Left renal cortex interstitium (tissue), 4 donors: ENCODE results near the gene CDRT4. TPM values are rescaled to one million over a fixed set of nuclear protein-coding genes. Genes with fewer than 3 reads are reported as not detected.

ENCODE experiments used
- DNase-seq, 4 donors: peaks; one replicate each; pipeline ENCODE4 v3.0.0-alpha.2; 2013; ENCODE audit warnings: low read depth in 4 of 4, low spot score in 2 of 4, missing footprints in 1 of 4
- polyA plus RNA-seq, 4 donors: library from polyadenylated mRNA; unstranded; fragments of 120-200 nt; gene quantifications; one replicate each; pipeline ENCODE4 v1.2.1, GENCODE V29; 2013; ENCODE audit not compliant: insufficient read length in 4 of 4

CDRT4 gene
- polyA plus RNA-seq, 4 donors = 1.9 to 19.3 (median 6.2) TPM

- no peak for DNase-seq
These were observed 26.2 kb upstream of the CDRT4 start for GRCh38 chr17:15493693-15494035.

DNA sequence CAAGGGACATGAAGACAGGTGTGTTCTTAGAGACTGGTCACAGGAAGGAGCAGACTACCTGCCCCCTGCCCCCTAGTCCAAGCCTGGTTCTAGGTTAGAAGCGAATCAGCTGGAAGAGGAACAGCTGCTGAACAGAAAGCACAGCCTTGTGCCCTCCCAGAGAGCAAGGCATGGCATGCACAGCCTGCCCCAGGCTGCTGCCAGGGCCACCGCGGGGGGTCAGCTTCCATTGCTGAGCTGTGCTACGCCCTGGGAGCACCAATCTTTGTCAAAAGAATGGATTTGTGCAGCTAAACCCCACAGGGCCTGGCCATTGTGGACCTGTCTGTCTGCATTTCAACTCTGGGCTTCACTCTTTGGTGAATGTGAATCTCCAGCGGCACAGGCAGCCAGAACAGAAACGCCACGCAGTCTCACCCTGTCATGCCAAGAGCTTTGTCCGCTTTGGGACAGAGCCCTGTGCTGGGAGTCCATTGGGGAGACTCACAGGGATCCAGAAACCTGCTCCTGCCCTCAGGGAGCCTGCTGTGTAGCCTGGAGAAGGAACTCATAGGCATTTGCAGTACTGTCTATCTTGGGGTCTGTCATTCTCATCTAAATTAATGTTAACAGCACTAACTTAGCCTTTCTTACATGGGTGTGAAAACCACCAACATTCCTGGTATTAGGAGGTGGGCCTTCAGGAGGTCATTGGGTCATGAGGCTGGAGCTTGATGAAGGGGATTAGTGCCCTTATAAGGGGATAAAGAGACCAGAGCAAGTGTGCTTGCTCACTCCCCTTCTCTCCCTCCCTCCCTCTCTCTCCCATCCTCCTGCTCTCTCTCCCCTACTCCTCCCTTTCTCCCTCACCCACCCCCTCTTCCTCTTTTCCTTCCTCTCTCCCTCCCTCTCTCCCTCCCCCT is 25.6 kb upstream of the CDRT4 start:
- no peak for DNase-seq

GRCh38 chr17:15492186-15492585 is 24.8 kb upstream of the CDRT4 start:
- no peak for DNase-seq

- no peak for DNase-seq
These were observed 23.3 kb upstream of the CDRT4 start for GRCh38 chr17:15490634-15491261.

DNA sequence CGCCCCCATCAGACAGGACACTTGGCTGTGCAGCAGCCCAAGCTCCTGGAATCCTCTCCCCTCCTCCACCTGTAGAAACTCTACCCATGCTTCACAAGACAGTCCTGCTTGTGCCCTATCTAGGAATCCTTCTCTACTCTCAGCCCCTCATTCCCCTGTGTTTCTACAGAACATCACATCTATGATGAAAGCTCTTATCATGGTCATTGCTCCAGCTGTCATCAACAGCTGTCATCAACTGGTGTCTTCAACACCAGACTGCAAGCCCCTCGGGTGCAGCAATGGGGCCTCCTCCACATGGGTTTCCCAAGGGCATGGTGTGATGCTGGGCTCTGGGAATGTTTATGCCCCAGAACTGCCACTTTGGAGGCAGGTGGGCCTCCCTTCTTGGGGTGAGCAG is 21.1 kb upstream of the CDRT4 start:
- no peak for DNase-seq

GRCh38 chr17:15485045-15485444 is 17.6 kb upstream of the CDRT4 start:
- DNase-seq = no peak

- DNase-seq = no peak
These were observed 16.0 kb upstream of the CDRT4 start for GRCh38 chr17:15483431-15483830.

DNA sequence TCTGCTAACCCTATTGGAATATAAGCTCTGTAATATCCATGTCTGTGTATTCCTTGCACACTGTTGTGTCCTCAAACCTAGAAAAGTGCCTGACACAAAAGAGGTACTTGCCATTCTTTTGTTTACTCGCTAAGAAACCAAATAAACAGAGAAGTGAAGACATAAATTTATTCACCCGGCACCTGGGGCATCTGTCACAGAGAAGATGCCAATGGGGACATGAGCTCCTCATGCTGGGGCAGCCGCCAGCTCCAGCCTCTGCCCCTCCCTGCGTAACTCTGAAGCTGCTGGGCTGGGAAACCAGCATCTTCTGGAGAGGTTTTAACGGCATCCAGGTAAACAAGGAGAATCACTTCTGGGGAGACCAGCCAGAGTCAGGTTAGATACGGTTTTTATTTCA is 15.1 kb upstream of the CDRT4 start:
- DNase-seq = no peak

DNA sequence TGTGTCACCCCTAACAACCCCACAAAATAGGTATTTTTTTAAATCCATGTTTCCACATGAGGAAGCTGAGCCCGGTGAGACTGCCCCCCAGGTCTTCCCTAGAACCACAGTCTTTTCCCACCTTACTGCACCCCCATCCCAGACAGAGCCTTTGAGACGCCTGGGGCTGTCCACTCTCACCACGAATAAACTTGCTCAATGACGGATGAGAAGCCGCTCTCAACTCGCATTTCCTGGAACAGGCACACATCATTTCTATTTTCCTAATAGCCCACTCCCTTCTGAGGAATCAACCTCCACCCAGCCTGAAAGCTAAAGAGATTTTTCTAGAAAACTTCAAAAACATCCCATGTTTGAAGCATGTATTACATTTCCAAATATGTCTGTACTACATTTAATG is 14.1 kb upstream of the CDRT4 start:
- no peak for DNase-seq

GRCh38 chr17:15480204-15480603 is 12.8 kb upstream of the CDRT4 start:
- no peak for DNase-seq

DNA sequence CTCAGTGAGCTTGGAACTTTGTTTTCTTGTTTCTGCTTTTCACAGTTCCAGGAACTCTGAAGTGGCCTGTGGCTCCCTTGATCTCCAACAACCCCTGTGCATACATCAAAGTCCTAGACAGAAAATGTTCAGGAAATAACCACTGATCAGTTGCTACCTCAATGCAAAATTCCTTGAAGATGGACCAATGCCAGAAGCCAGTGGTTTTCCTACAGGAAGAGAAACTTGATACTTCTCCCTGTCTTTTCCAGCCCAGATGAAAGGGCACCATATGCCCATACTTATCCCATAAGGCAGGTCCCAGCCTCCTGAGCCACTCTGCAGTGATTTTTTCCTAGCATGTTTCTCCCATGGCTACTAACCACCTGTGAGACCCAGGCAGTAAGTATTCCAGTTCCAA is 12.3 kb upstream of the CDRT4 start:
- no peak for DNase-seq

DNA sequence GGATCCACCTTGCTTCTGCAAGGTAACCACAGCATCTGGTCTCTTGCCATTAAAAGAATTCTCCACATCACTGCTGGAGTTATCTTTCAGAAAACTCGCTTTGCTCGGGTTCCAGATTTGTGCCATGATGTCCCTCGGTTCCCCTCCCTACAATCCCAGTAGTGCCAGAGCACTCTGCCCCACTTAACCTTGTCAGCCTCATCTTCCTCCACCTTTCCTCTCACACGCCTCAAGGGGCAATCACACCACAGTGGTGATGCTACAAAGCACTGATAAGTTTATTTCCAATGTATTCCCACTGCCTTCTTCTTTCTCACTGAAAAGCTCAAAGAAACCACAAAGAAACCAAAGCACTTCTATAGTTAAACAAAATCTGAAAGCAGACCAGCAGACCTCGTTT is 11.4 kb upstream of the CDRT4 start:
- DNase-seq = no peak

DNA sequence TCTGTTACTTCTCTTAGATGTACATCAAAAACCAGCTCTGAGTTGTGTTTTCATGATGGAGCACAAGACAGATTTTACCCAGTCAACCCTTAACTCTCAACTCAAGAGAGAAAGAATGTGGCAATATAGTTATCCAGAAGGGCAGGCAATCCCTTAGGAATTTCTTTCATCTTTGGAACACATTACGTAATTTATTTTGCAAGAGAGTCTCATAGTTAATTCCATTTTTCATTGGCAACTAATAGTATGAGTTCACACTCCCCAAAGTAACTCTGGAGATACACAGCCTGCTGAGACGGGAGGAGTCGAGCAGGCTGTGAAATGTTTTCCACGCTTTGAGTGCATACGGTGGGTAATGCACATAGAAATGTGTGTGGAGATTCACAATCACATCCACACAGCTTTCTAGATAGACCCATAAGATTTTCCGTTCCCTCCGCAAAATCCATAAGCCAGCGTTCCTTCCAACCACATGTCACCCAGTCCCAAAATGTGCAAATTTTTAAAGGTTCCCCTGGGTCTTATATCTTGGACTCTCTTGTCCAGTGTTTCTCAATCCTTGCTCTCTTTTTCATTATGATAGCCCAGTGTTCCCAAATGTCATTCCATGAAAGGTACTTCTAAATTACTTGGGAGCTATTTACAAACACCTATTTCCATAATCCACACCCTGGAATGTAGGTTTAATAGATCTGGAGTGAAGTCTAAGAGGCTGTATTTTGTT is 8.4 kb upstream of the CDRT4 start:
- DNase-seq = no peak

DNA sequence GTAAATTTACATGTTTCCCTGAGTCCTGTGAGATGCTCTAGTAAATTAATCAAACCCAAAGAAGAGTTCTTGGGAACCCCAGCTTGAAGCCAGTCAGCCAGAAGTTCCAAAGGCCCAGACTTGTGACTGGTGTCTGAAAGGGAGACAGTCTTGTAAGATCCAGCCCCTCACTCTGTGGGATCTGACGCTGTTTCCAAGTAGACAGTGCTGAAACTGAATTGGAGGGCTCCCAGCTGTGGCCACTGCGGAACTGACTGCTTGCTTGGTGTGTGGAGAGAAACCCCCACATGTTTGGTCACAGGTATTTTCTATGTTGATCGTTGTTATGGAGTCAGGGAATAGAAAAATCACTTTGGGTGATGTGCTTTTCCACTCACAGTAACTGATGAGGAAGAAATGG is 5.5 kb upstream of the CDRT4 start:
- no peak for DNase-seq

DNA sequence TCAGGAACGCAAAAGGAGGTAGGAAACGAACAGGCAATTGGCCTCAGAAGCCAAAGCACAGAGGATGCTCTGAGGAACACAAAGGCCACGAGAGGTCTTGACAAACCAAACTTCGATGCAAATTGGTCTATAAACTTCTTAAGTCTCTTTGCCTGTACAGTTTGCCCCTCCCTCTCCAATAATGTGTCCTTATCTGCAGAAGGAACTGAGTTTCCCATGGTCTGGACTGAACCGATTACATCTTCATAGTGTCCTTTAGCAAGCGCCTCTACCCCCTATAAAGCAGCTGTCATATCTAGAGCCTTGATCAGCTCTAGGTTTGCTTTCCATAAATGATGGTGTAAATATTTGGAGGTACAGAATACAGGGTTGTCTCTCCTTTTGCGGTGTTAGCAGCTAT is 3.1 kb upstream of the CDRT4 start:
- no peak for DNase-seq

- DNase-seq = no peak
These were observed 1.8 kb upstream of the CDRT4 start for GRCh38 chr17:15469260-15469659.

DNA sequence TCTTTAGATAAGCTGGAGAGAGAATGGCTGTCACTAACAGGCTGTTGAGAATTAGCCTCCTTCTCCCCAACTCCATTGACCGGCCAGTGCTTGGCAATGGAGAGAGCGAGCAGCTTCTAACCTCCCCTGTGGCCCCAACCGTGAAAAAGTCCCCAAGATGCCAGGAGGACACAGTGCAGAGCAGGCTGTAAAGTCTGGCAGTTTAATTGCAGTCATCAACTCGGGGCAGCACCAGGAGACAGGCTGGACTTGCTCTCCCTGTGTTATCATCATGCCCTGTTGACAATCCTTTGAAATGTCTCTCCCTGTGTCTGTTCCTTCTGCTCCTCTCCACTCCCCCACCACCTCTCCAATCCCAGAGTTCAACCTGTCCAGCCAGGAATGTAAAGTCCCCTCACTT is 705 bp upstream of the CDRT4 start:
- no peak for DNase-seq

GRCh38 chr17:15466131-15466530 is 1.3 kb downstream of the CDRT4 start:
- DNase-seq = no peak

GRCh38 chr17:15465045-15465701 is 2.2 kb downstream of the CDRT4 start:
- DNase-seq = no peak

DNA sequence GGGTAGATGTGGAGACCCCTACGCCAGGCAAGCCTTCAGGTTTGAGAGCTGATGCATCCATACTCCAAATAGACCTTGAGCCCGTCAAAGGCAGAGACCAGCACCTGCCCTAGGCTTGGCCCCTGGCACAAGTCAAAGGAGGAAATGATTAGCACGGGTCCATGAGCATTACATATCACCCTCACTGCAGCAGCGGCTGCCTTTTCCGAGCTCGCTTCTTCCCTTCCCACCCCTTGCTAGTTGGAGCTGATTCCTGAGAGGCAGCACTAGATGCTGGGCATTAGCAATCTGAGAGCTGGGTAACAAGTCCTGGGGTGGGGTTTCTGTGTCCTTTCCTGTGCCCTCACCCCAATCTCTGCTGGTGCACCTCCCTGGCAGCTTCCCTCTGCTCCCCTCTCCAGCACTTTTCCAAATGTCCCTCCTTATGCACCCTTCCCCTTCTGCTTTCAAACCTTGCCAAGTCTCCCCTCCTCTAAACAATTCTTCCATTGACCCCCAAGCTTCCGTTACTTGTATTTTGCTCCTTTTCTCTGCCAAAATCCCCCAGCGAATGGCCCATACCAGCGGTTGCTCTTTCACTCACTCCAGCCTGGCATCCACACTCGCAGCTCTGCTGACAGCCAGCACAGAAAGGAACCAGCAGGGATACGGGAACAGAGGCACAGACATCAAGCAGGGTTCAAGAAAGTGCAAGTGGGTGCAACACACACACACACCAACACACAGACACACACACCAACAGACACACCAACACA is 3.0 kb downstream of the CDRT4 start:
- no peak for DNase-seq
